Uterus (tissue), 4 donors: Measurements from ENCODE around the gene CHERP. TPM values are rescaled to one million over a fixed set of nuclear protein-coding genes. Genes with fewer than 3 reads are reported as not detected.

ENCODE experiments used
- DNase-seq, 2 donors: peaks; one replicate each; pipeline ENCODE4 v3.0.0-alpha.2; 2019 to 2020
- H3K27ac ChIP-seq, 2 donors: fragments of 200-600 bp; sonication (generic); 1 replicate in 1 of 2; 2 replicates in 1 of 2; pipeline ENCODE4 v1.5.1; 2016 to 2018
- H3K27me3 ChIP-seq, 2 donors: fragments of 200-600 bp; sonication (generic); one replicate each; pipeline ENCODE4 v1.5.1; 2018 to 2019; ENCODE audit warnings: control low read depth in 1 of 2
- H3K36me3 ChIP-seq, 2 donors: fragments of 200-600 bp; sonication (generic); one replicate each; pipeline ENCODE4 v1.5.1; 2019; ENCODE audit warnings: control low read depth in 1 of 2
- H3K4me1 ChIP-seq, 2 donors: fragments of 200-600 bp; sonication (generic); one replicate each; pipeline ENCODE4 v1.5.1; 2018 to 2019; ENCODE audit warnings: control low read depth in 1 of 2
- H3K4me3 ChIP-seq, 2 donors: fragments of 200-600 bp; sonication (generic); 1 replicate in 1 of 2; 2 replicates in 1 of 2; pipeline ENCODE4 v1.5.1; 2018 to 2019; ENCODE audit warnings: mild to moderate bottlenecking in 1 of 2
- H3K9me3 ChIP-seq, 2 donors: fragments of 200-600 bp; sonication (generic); one replicate each; pipeline ENCODE4 v1.5.1; 2019; ENCODE audit warnings: control low read depth in 1 of 2
- POLR2A ChIP-seq, 2 donors: fragments of 450-650 bp; IDR thresholded peaks; one replicate each; pipeline ENCODE4 v1.6.1; 2016; ENCODE audit warnings: antibody characterized with exemption in 2 of 2, mild to moderate bottlenecking in 1 of 2, moderate library complexity in 1 of 2
- intact Hi-C: fragments of 100-400 bp; cut with DNase I; formaldehyde crosslinking; loops from one replicate; pipeline ENCODE4 v1.15.1; 2023; ENCODE audit warnings: low total_unique reads
- total RNA-seq, 4 donors: library from RNA; depleted of rRNA in 3 of 4; stranded (reverse); fragments of >200 nt in 3 of 4; gene quantifications; one replicate each; pipeline versions ENCODE4 v1.1.0 to v1.2.4, GENCODE V29; 2014 to 2023
- TF ChIP-seq, protein P1 (sequence below), 4 experiments: fragments of 200-600 bp in 2 of 4; fragments of 450-650 bp in 2 of 4; sonication (generic) in 2 of 4; IDR thresholded peaks; one replicate each; pipeline ENCODE4 v1.5.1; 2016 to 2019; ENCODE audit warnings: antibody characterized with exemption in 4 of 4, mild to moderate bottlenecking in 2 of 4, moderate library complexity in 1 of 4
- donor health status: DM: yes; HTN: yes; CAD: no.

The CHERP gene
- total RNA-seq, 4 donors from 2014 or later = 1.8 to 47.9 (median 7.8) TPM

DNA sequence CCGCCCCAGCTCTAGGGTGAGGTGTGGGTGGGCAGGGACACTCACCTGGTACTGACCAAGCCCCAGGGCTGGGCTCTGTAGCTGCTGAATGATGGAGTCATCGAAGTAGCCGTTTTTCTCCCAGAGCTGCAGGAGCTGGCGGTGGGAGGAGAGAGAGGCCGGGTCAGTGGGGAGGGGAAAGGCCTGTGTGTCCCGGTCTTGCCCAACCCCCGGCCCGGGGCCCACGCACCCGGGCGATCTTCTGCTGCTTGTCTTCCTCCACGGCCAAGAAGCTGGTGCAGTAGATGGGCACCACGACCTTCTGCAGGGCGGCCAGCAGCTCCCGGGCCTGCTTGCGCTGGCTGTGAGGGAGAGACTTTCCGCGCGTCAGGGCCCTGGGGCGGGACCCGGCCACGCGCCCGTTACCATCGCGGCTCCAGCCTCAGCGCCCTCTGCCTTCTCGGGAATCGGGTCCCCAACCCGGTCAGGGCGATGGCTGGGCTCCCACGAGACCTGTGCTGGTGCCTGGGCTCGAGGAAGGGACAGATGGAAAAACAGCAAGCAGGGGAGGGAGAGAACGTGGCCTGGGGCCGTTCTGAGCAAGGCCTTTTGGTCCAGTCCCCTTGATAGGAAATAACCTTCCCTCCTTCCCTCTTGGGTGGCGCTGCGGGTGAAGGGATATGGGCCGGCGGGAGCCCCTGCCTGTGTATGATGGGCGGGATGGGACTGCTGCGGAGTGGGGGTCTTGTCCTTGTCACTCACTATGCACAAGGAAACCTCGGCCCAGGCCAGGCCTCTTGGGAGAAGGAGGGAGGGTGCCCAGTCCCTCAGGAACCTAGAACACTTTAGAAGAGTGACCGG, 11.5 kb downstream of the CHERP start:
- Histone ChIP-seq H3K4me1 (no peaks in the 10 kb centered on the region), H3K9me3 (no peaks in the 10 kb centered on the region), H3K4me3 (no peak overlapping the region), H3K27ac (no peak overlapping the region), H3K27me3 (no peaks in the 10 kb centered on the region), H3K36me3 (no peaks in the 10 kb centered on the region)
- no peak for DNase-seq
- intact Hi-C loops = no loop called here
- TF ChIP-seq, protein P1, sequence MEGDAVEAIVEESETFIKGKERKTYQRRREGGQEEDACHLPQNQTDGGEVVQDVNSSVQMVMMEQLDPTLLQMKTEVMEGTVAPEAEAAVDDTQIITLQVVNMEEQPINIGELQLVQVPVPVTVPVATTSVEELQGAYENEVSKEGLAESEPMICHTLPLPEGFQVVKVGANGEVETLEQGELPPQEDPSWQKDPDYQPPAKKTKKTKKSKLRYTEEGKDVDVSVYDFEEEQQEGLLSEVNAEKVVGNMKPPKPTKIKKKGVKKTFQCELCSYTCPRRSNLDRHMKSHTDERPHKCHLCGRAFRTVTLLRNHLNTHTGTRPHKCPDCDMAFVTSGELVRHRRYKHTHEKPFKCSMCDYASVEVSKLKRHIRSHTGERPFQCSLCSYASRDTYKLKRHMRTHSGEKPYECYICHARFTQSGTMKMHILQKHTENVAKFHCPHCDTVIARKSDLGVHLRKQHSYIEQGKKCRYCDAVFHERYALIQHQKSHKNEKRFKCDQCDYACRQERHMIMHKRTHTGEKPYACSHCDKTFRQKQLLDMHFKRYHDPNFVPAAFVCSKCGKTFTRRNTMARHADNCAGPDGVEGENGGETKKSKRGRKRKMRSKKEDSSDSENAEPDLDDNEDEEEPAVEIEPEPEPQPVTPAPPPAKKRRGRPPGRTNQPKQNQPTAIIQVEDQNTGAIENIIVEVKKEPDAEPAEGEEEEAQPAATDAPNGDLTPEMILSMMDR (IDR thresholded peaks at IDR 0.05) = no peak
- no peak for TF ChIP-seq POLR2A (IDR thresholded peaks at IDR 0.05)

DNA sequence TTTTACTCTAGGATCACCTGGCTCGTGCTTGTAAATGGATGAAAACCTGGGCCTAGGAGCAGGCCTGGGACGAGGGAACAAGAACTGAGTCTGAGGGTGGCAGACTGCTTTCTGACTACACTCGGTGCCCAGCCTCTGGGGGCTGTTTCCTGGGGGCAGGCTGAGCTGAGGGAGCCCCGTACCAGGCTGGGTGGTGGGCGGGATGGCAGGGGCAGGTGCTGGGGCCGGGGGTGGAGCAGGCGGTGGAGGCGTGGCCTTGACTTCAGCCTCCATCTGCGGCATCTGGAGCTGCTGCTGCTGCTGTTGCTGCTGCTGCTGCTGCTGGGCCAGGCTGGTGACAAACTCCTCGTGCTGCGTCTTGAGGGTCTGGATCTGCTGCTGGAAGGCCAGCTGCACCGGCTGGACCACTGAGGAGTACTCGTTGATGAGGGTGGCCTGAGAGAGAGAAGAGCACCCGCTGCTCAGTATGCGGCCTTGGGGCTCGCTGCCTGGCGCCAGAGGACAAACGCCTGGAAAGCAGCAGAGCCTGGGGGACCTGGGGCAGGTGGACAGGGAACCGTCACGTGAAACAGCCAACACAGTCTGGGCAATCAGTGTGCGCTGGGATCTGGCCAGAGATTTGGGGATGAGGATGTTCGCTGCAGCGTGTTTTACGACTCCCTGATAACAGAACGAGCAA, 12.6 kb downstream of the CHERP start:
- no peaks in the 10 kb centered on the region for H3K27me3 ChIP-seq
- TF ChIP-seq, protein P1 (IDR thresholded peaks at IDR 0.05) = no peak
- TF ChIP-seq POLR2A (IDR thresholded peaks at IDR 0.05) = no peak
- H3K4me1 ChIP-seq = no peaks in the 10 kb centered on the region
- H3K9me3 ChIP-seq = no peaks in the 10 kb centered on the region
- intact Hi-C loops = no loop called here
- no peaks in the 10 kb centered on the region for H3K36me3 ChIP-seq
- H3K27ac ChIP-seq = no peak overlapping the region
- no peak overlapping the region for H3K4me3 ChIP-seq
- DNase-seq = no peak

DNA sequence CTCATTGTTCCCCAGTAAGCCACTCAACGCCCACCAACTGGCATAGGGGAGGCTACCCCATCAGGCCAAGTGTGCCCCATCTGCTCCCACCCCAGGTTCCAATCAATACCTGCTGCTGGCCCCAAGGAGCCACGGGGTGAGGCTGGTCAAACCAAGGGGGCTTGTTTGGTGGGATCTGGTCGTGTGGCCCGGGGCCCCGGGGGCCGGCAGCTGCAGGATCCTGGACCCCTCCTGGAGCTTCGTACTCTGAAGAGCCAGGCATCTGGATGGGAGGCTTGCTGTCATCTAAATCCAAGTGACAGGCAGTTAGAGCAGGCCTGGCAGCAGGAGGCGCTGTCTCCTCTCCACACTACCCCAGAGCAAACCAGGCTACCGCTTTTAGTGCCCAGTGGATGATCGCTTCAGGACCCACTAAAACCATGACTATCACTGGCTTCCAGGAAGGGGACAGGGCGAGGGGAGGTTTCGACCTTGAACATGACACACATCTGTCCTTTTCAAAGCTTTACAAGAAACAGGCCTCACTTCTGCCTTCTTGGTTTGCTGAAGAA, 14.2 kb downstream of the CHERP start:
- no peaks in the 10 kb centered on the region for H3K27me3 ChIP-seq
- no peak overlapping the region for H3K4me3 ChIP-seq
- H3K27ac ChIP-seq = no peak overlapping the region
- H3K36me3 ChIP-seq = no peaks in the 10 kb centered on the region
- no peak for DNase-seq
- H3K4me1 ChIP-seq = no peaks in the 10 kb centered on the region
- intact Hi-C loops = no loop called here
- no peak for TF ChIP-seq POLR2A (IDR thresholded peaks at IDR 0.05)
- TF ChIP-seq, protein P1 (IDR thresholded peaks at IDR 0.05) = peak in 1 of 4 experiments; percentile 4
- H3K9me3 ChIP-seq = no peaks in the 10 kb centered on the region

DNA sequence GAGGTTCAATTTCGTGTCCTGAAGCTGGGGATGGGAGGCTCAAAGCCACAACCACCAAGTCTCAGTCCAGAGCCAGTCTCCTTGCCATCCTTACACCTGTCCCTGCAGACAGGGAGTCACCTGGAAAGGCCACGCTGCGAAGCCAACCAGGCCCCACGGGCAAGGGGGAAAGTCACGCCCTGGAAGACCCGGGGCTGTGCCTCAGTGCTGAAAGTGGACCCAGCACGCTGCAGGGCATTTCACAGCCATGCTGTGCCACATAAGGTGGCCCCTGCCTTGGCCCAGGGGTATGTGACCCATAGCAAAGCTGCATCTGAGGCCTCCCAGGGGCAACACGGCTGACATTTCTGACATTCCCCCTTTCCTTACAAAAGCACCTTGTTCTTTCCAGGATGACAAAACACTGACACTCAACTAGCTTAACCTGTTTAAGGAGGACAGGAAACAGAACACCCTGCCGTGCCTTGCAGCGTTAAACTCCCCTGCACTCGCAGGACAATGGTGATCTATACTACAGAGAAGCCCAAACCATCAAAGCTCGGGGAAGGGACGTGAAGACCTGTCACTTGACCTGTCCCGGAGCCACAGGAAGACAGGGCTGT, 14.8 kb downstream of the CHERP start:
- Histone ChIP-seq H3K36me3 (no peaks in the 10 kb centered on the region), H3K9me3 (no peaks in the 10 kb centered on the region), H3K27ac (no peak overlapping the region)

More for the DNA sequence above, 14.8 kb downstream of the CHERP start:
- TF ChIP-seq, protein P1 (IDR thresholded peaks at IDR 0.05) = no peak
- TF ChIP-seq POLR2A (IDR thresholded peaks at IDR 0.05) = no peak
- intact Hi-C loops = no loop called here
- Histone ChIP-seq H3K4me1 (no peaks in the 10 kb centered on the region), H3K27me3 (no peaks in the 10 kb centered on the region), H3K4me3 (no peak overlapping the region)
- no peak for DNase-seq
